Measurements from ENCODE around the gene KCNT1.

GRCh38 chr9:135655317-135655716 lies 46.7 kb upstream of the KCNT1 start:
- TF ChIP-seq TAF1 (IDR thresholded peaks at IDR 0.05; ENCODE audit: borderline replicate concordance, insufficient read depth, low read length) (no peak), POLR2AphosphoS5 (IDR thresholded peaks at IDR 0.05; ENCODE audit: low read depth, low read length) (no peak), REST (IDR thresholded peaks at IDR 0.05; ENCODE audit: insufficient read depth in 1 of 2, low read depth in 2 of 2, low read length in 2 of 2) (no peak), SIN3A (IDR thresholded peaks at IDR 0.05; ENCODE audit: borderline replicate concordance, insufficient read depth, low read length) (no peak), FOXP2 (optimal IDR thresholded peaks at IDR 0.05; ENCODE audit: borderline replicate concordance, extremely low read depth, extremely low read length, insufficient read depth) (no peak)

Data from PFSK-1 (cell line).